ENCODE measurements around the gene SMIM1.

SMIM1 gene

DNA sequence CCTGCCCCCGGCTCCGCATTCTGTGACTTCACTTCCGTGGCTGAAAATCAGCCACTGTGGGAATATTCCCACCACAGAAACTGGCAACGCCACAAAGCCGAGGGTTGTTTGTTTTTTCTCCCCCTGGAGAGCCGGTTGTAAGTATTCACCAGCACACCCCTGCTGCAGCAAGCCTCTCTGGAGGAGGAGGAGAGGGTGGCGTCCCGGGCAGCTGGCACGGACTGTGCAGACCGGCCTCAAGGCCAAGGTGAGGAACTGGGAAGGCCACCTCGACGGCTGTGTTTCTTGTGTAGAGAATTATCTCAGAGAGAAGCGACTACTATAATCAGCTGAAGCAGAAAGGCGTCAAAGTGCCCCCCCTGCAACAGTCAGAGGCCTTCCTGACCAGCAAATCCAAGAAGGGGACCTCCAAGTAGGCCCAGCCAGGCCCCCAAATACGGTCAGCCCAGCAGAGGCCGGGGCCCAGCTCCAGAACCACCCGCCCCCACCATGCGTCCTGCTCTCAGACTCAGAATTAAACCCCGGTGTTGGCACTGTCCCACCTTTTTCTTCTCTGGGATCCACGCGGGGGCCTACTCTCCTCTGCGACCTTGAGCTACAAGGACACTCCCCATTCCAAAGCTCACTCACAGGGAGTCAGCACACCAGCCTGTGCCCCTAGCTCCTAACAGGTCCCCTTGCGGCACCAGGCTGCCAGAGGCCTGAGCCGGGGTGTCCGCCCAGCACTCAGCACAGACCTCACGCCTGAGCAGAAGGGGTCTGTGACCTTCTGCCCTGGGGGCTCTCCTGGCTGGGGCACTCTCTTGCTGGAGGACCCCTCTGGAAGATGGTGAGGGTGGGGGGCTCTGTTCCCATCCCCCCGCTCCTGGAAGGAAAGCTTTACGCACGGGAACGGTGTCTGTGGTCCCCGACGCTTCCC is 1.2 kb upstream of the SMIM1 start:
- peak overlapping the region; percentile 60 for H2AFZ ChIP-seq (ENCODE audit: low read length, unreplicated experiment)
- no peak overlapping the region for H3K27ac ChIP-seq (ENCODE audit: low read depth, low read length)
- peaks cover 14% of the 10 kb centered on the region for H3K4me1 ChIP-seq (ENCODE audit: control insufficient read depth, insufficient read depth, low read length, unreplicated experiment)
- peaks cover 17% of the 10 kb centered on the region for H3K27me3 ChIP-seq (ENCODE audit: insufficient read depth, low read length)
- H3K79me2 ChIP-seq (ENCODE audit: control insufficient read depth, insufficient read depth, low read length, unreplicated experiment), result no peaks in the 10 kb centered on the region
- peak overlapping the region; percentile 83 for H3K4me3 ChIP-seq (ENCODE audit: low read depth, low read length)
- no peaks in the 10 kb centered on the region for H3K36me3 ChIP-seq (ENCODE audit: insufficient read depth, low read length)

DNA sequence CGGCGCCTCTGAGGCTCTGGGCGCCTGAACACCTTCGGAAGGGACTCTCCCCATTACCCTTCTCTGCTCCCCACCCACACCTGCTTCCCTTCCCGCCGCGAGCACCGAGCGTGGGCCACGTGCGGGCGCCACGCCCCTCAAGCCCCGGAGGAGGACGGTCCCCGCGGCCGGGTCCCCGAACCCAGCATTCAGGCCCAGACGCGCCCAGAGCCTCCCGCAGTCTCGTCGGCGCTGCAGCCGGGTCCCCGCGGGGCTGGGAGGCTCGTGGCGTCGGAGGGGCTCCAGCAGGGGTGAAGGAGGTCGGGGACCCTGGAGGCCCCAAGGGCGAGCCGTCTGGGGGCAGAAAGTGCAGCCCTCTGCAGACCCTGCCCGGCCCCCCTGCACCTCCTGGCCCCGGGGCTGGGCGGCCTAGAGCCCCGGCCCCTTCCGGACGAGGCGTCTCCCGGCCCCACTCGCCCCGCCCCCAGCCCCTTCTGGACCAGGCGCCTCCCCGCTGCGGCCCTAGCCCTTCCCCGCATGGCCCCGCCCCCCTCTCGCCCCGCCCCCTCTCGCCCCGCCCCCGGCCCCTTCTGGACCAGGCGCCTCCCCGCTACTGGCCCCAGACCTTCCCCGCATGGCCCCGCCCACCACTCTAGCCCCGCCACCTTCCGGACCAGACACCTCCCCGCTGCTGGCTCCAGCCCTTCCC is 378 bp upstream of the SMIM1 start:
- no peaks in the 10 kb centered on the region for H3K79me2 ChIP-seq (ENCODE audit: control insufficient read depth, insufficient read depth, low read length, unreplicated experiment)
- peak overlapping the region; percentile 60 for H2AFZ ChIP-seq (ENCODE audit: low read length, unreplicated experiment)

DNA sequence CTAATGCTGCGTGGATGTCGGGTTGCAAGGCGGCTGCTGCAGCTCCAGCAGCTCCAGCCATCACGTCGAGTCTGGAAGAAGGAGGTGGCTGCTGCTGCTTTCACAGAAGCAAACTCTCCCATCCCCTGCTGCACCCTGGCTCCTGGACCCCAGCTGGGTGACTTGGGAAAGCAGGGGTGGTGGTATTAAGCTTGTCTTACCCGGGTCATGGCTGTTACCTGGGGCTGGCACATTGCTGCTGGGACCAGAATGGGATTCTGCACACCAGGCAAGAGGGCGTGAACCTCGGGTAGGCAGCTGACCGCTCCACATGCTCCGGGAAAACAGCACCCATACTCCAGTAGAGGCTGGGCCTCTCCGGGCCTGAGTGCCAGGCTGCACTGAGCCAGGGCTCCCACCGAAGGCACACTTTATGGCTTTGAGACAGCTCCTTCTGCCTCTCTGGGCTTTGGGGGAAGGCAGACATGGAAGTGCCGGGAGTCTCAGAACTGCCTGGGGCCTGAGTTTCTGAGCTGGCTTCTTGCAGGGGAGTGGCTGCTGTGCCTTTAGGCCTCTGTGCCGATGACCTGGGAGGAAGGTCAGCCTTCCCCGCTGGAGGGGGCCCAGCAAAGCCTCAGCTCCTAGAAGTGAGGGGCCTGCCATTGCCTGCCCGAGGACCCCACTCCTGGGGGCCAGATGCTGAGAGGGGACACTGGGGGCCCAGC is 1.2 kb downstream of the SMIM1 start:
- H3K79me2 ChIP-seq (ENCODE audit: control insufficient read depth, insufficient read depth, low read length, unreplicated experiment), result no peaks in the 10 kb centered on the region
- H2AFZ ChIP-seq (ENCODE audit: low read length, unreplicated experiment), result no peak overlapping the region
- H3K4me1 ChIP-seq (ENCODE audit: control insufficient read depth, insufficient read depth, low read length, unreplicated experiment), result peaks cover 14% of the 10 kb centered on the region
- peaks cover 17% of the 10 kb centered on the region for H3K27me3 ChIP-seq (ENCODE audit: insufficient read depth, low read length)
- no peak overlapping the region for H3K27ac ChIP-seq (ENCODE audit: low read depth, low read length)
- H3K36me3 ChIP-seq (ENCODE audit: insufficient read depth, low read length), result no peaks in the 10 kb centered on the region
- H3K4me3 ChIP-seq (ENCODE audit: low read depth, low read length), result no peak overlapping the region

More for the DNA sequence above, 378 bp upstream of the SMIM1 start:
- H3K4me1 ChIP-seq (ENCODE audit: control insufficient read depth, insufficient read depth, low read length, unreplicated experiment), result peaks cover 14% of the 10 kb centered on the region
- no peak overlapping the region for H3K27ac ChIP-seq (ENCODE audit: low read depth, low read length)
- H3K27me3 ChIP-seq (ENCODE audit: insufficient read depth, low read length), result peaks cover 17% of the 10 kb centered on the region
- H3K36me3 ChIP-seq (ENCODE audit: insufficient read depth, low read length), result no peaks in the 10 kb centered on the region
- H3K4me3 ChIP-seq (ENCODE audit: low read depth, low read length), result peak overlapping the region; percentile 83

DNA sequence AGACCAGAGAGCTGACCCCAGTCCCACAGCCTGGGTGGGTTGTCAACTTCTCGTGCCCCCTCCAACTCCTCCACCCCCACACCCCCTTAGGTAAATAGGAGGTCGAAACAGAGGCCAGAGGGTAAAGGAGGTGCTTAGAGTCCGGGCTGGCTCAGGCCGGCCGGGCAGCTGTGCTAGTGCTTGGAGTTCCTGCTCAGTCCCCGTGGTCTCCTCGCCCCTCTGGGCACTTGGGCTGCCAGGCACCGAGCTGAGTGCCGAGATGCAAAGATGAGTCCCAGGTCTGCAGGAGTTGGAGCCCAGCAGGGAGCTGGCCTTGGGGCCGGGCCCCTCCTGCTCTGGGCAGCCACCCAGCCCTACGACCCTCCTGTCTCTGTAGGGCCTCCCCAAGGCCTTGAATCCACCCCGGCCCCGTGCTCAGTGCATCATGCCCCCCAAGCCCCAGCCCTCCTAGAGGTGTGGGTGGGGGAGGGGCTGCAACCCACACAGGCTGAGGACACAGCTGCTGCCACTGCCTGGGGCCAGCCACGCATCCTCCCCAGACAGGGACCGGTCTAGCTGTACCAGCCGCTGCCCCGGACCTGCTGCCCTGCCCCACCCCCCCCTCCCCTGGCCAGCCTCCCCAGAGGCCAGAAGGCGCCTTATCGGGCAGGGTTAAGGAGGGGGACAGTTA is 1.9 kb downstream of the SMIM1 start:
- Histone ChIP-seq H3K27ac (ENCODE audit: low read depth, low read length) (no peak overlapping the region), H2AFZ (ENCODE audit: low read length, unreplicated experiment) (no peak overlapping the region), H3K4me1 (ENCODE audit: control insufficient read depth, insufficient read depth, low read length, unreplicated experiment) (peaks cover 14% of the 10 kb centered on the region), H3K27me3 (ENCODE audit: insufficient read depth, low read length) (peaks cover 17% of the 10 kb centered on the region), H3K79me2 (ENCODE audit: control insufficient read depth, insufficient read depth, low read length, unreplicated experiment) (no peaks in the 10 kb centered on the region), H3K4me3 (ENCODE audit: low read depth, low read length) (no peak overlapping the region), H3K36me3 (ENCODE audit: insufficient read depth, low read length) (no peaks in the 10 kb centered on the region)

DNA sequence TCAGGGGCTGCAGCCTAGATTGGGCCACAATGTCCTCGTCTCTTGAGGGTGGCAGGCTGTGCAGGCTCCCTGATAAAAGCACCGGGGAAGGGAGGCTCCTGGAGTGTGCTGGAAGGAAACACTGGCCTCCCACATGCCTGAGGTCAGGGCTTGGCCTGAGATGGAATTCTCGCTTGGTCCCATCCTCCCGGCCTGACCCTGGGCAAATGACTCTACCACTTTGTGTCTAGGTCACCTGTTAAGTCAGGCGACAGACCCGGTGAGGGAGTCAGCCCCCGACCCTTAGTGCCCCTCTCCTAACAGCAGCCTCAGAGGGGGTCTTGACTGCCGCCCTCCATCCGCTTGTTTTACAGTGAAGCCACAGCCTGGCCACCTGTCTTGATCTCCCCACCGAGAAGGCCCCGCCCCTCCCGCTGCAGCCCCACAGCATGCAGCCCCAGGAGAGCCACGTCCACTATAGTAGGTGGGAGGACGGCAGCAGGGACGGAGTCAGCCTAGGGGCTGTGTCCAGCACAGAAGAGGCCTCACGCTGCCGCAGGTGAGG is 2.5 kb downstream of the SMIM1 start:
- Histone ChIP-seq H3K36me3 (ENCODE audit: insufficient read depth, low read length) (peaks cover under 1% of the 10 kb centered on the region; the same call in 1 of the 2 replicates), H3K4me1 (ENCODE audit: control insufficient read depth, insufficient read depth, low read length, unreplicated experiment) (peaks cover 14% of the 10 kb centered on the region), H2AFZ (ENCODE audit: low read length, unreplicated experiment) (no peak overlapping the region), H3K79me2 (ENCODE audit: control insufficient read depth, insufficient read depth, low read length, unreplicated experiment) (no peaks in the 10 kb centered on the region), H3K4me3 (ENCODE audit: low read depth, low read length) (no peak overlapping the region), H3K27ac (ENCODE audit: low read depth, low read length) (no peak overlapping the region), H3K27me3 (ENCODE audit: insufficient read depth, low read length) (peaks cover 17% of the 10 kb centered on the region)

DNA sequence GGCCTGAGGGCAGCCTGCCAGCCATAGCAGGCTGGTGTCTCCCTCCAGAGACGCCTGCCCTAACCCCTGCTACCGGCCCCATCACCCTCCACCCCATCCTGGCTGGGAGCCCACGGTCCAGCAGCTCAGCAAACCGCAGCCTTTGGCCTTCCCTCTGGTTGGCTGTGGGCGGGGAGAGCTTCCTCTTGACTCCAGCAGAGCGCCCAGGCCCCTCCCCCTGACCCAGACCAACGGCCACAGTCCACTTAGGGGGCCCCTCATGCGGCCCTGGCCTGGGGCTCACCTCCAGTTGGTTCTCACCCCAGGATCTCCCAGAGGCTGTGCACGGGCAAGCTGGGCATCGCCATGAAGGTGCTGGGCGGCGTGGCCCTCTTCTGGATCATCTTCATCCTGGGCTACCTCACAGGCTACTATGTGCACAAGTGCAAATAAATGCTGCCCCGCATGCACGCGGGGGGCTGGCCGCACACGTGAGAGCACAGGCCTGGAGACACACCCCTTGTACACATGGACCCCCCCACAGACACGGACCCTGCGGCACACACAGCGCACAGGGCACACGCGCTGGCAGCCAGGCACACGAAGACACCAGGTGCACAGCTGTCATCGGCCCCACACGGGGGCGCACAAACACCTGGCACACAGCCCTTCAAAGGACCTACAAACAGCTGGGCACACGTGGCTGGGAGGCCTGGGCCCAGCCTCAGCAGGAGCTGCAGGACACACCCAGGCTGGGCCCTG is 3.1 kb downstream of the SMIM1 start:
- Histone ChIP-seq H2AFZ (ENCODE audit: low read length, unreplicated experiment) (no peak overlapping the region), H3K4me1 (ENCODE audit: control insufficient read depth, insufficient read depth, low read length, unreplicated experiment) (peaks cover 14% of the 10 kb centered on the region), H3K79me2 (ENCODE audit: control insufficient read depth, insufficient read depth, low read length, unreplicated experiment) (no peaks in the 10 kb centered on the region)

DNA sequence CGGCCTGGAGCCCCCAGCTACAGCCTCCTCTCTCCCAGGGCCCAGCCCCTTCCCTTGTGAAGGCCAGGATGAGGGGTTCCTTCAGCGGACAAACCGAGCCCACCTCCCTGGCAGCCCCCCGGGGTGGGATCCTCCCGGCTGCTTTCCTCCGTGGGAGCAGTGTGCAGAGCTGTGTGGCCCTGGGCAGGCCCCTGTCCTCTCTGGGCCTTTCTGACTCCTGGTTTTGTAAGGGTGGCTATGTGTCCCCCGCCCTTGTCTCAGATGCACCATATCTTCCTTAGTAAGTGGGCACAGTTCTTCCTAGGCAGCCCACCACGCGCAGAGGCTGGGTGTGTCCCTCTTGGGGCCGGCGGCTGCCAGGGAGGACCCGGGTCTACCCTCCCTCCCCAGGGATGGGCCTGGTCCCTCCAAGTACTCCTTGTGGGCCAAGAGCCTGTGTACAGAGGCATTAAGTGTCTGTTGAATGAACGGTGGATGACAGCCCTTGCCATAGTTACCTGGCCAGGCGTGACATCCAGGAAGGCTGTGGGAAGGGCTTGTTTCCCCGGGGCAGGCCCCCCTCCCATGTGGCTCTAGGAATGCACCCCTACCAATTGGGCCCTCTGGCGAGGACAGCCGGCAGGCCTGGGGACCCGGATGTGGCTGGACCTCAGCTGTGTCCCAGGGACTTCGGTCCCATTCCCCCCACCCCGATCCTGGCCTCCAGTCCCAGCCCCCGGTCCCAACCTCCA is 3.8 kb downstream of the SMIM1 start:
- H3K4me1 ChIP-seq (ENCODE audit: control insufficient read depth, insufficient read depth, low read length, unreplicated experiment), result peaks cover 14% of the 10 kb centered on the region
- H2AFZ ChIP-seq (ENCODE audit: low read length, unreplicated experiment), result no peak overlapping the region
- H3K27me3 ChIP-seq (ENCODE audit: insufficient read depth, low read length), result peaks cover 7% of the 10 kb centered on the region; the same call in 1 of the 2 replicates
- H3K4me3 ChIP-seq (ENCODE audit: low read depth, low read length), result no peak overlapping the region
- no peaks in the 10 kb centered on the region for H3K79me2 ChIP-seq (ENCODE audit: control insufficient read depth, insufficient read depth, low read length, unreplicated experiment)
- H3K36me3 ChIP-seq (ENCODE audit: insufficient read depth, low read length), result peaks cover 9% of the 10 kb centered on the region; the same call in 1 of the 2 replicates
- no peak overlapping the region for H3K27ac ChIP-seq (ENCODE audit: low read depth, low read length)

More for the DNA sequence above, 3.1 kb downstream of the SMIM1 start:
- H3K27me3 ChIP-seq (ENCODE audit: insufficient read depth, low read length), result peaks cover 14% of the 10 kb centered on the region
- no peak overlapping the region for H3K4me3 ChIP-seq (ENCODE audit: low read depth, low read length)
- no peak overlapping the region for H3K27ac ChIP-seq (ENCODE audit: low read depth, low read length)
- H3K36me3 ChIP-seq (ENCODE audit: insufficient read depth, low read length), result peaks cover 6% of the 10 kb centered on the region; the same call in 1 of the 2 replicates

DNA sequence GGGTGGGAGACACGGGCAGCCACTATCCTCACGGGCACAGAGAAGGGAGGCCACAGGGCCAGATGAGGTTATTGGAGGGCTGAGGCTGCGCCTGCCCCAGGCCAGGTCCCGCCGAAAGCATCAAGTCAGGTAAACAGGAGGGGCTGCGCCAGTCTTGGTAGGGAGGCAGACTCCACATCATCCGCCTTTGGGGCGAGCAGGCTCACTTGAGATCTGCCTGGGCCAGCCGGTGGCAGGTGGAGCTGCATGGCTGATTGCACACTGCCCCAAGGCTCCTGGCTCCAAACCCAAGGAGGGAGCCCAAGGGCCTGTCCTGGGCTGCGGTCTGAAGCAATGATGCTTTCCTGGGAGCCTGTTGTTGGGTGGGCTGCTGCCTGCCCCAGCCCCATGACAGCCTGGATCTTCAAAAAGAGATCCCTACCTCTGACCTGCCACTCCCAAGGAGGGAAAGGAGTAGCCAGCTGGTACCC is 4.6 kb downstream of the SMIM1 start:
- Histone ChIP-seq H3K27ac (ENCODE audit: low read depth, low read length) (no peak overlapping the region), H3K27me3 (ENCODE audit: insufficient read depth, low read length) (no peaks in the 10 kb centered on the region), H2AFZ (ENCODE audit: low read length, unreplicated experiment) (no peak overlapping the region), H3K4me1 (ENCODE audit: control insufficient read depth, insufficient read depth, low read length, unreplicated experiment) (peaks cover 9% of the 10 kb centered on the region), H3K4me3 (ENCODE audit: low read depth, low read length) (no peak overlapping the region), H3K79me2 (ENCODE audit: control insufficient read depth, insufficient read depth, low read length, unreplicated experiment) (no peaks in the 10 kb centered on the region), H3K36me3 (ENCODE audit: insufficient read depth, low read length) (peaks cover 10% of the 10 kb centered on the region; the same call in 1 of the 2 replicates)

Data from ACC112 (cell line).